Measurements from ENCODE around the gene STPG2.
A peak's percentile ranks its signal among the peaks of the same experiment; 100 is the strongest.
"Not testable (repeated sequence)": the region's sequence is repeated elsewhere in the genome, so short reads cannot be mapped to it uniquely, and the experiment has no call there.

STPG2 gene

GRCh38 chr4:97924341-97924958 lies 218.8 kb downstream of the STPG2 start:
- Mint-ChIP-seq H3K36me3 (no peaks in the 10 kb centered on the region), H3K27ac (no peak overlapping the region), H3K4me1 (no peaks in the 10 kb centered on the region), H3K4me3 (no peak overlapping the region), H3K9me3 (peaks cover 5% of the 10 kb centered on the region)
- ATAC-seq = no peak
- no peak for DNase-seq (ENCODE audit: low spot score in 2 of 2)

- ATAC-seq = no peak
- H3K36me3 Mint-ChIP-seq = no peaks in the 10 kb centered on the region
- no peak for DNase-seq (ENCODE audit: low spot score in 2 of 2)
- no peak overlapping the region for H3K27ac Mint-ChIP-seq
- H3K9me3 Mint-ChIP-seq = peaks cover 5% of the 10 kb centered on the region
- H3K4me1 Mint-ChIP-seq = no peaks in the 10 kb centered on the region
- no peak overlapping the region for H3K4me3 Mint-ChIP-seq
These were observed 220.2 kb downstream of the STPG2 start for GRCh38 chr4:97923096-97923495.

GRCh38 chr4:97917115-97917514 lies 226.2 kb downstream of the STPG2 start:
- Mint-ChIP-seq H3K9me3 (peaks cover 10% of the 10 kb centered on the region), H3K36me3 (no peaks in the 10 kb centered on the region), H3K4me3 (no peak overlapping the region), H3K27ac (no peak overlapping the region), H3K4me1 (no peaks in the 10 kb centered on the region)
- ATAC-seq (no peak), DNase-seq (ENCODE audit: low spot score in 2 of 2) (no peak)

GRCh38 chr4:97912156-97912555 lies 231.1 kb downstream of the STPG2 start:
- Mint-ChIP-seq H3K27ac (no peak overlapping the region), H3K9me3 (peaks cover 11% of the 10 kb centered on the region), H3K36me3 (no peaks in the 10 kb centered on the region), H3K4me1 (no peaks in the 10 kb centered on the region), H3K4me3 (no peak overlapping the region)
- DNase-seq (ENCODE audit: low spot score in 2 of 2) (no peak), ATAC-seq (no peak)

GRCh38 chr4:97911236-97911906 lies 231.9 kb downstream of the STPG2 start:
- DNase-seq (ENCODE audit: low spot score in 2 of 2) = no peak
- Mint-ChIP-seq H3K9me3 (peaks cover 11% of the 10 kb centered on the region), H3K4me3 (no peak overlapping the region), H3K36me3 (no peaks in the 10 kb centered on the region), H3K27ac (no peak overlapping the region), H3K4me1 (no peaks in the 10 kb centered on the region)
- ATAC-seq = no peak

GRCh38 chr4:97910005-97910404 lies 233.3 kb downstream of the STPG2 start:
- DNase-seq (ENCODE audit: low spot score in 2 of 2) (no peak), ATAC-seq (no peak)
- no peak overlapping the region for H3K4me3 Mint-ChIP-seq
- no peak overlapping the region for H3K27ac Mint-ChIP-seq
- H3K4me1 Mint-ChIP-seq = no peaks in the 10 kb centered on the region
- H3K9me3 Mint-ChIP-seq = peaks cover 8% of the 10 kb centered on the region
- no peaks in the 10 kb centered on the region for H3K36me3 Mint-ChIP-seq

GRCh38 chr4:97903436-97904189 lies 239.7 kb downstream of the STPG2 start:
- H3K27ac Mint-ChIP-seq; H3K9me3 Mint-ChIP-seq; H3K4me1 Mint-ChIP-seq; DNase-seq (ENCODE audit: low spot score in 2 of 2); ATAC-seq; H3K36me3 Mint-ChIP-seq; H3K4me3 Mint-ChIP-seq: not testable (repeated sequence)

- H3K4me1 Mint-ChIP-seq = no peaks in the 10 kb centered on the region
- no peak for ATAC-seq
- H3K9me3 Mint-ChIP-seq = peaks cover 5% of the 10 kb centered on the region
- DNase-seq (ENCODE audit: low spot score in 2 of 2) = no peak
- H3K36me3 Mint-ChIP-seq = no peaks in the 10 kb centered on the region
- H3K4me3 Mint-ChIP-seq = no peak overlapping the region
- H3K27ac Mint-ChIP-seq = no peak overlapping the region
These were observed 243.0 kb downstream of the STPG2 start for GRCh38 chr4:97900229-97900628.

GRCh38 chr4:97892592-97893266 lies 250.5 kb downstream of the STPG2 start:
- DNase-seq (ENCODE audit: low spot score in 2 of 2) = no peak
- H3K27ac Mint-ChIP-seq = no peak overlapping the region
- H3K36me3 Mint-ChIP-seq = no peaks in the 10 kb centered on the region
- no peaks in the 10 kb centered on the region for H3K4me1 Mint-ChIP-seq
- peak; percentile 11 for ATAC-seq
- peaks cover 2% of the 10 kb centered on the region for H3K9me3 Mint-ChIP-seq
- H3K4me3 Mint-ChIP-seq = no peak overlapping the region

- no peak overlapping the region for H3K27ac Mint-ChIP-seq
- no peak overlapping the region for H3K4me3 Mint-ChIP-seq
- H3K4me1 Mint-ChIP-seq = no peaks in the 10 kb centered on the region
- DNase-seq (ENCODE audit: low spot score in 2 of 2) (no peak), ATAC-seq (no peak)
- peaks cover 12% of the 10 kb centered on the region for H3K9me3 Mint-ChIP-seq
- no peaks in the 10 kb centered on the region for H3K36me3 Mint-ChIP-seq
These were observed 263.3 kb downstream of the STPG2 start for GRCh38 chr4:97879942-97880341.

- H3K4me3 Mint-ChIP-seq = no peak overlapping the region
These were observed 275.2 kb downstream of the STPG2 start for GRCh38 chr4:97868097-97868496.

GRCh38 chr4:97867557-97868091 lies 275.7 kb downstream of the STPG2 start:
- ATAC-seq (no peak), DNase-seq (ENCODE audit: low spot score in 2 of 2) (no peak)
- Mint-ChIP-seq H3K4me1 (no peaks in the 10 kb centered on the region), H3K4me3 (no peak overlapping the region), H3K9me3 (peaks cover 10% of the 10 kb centered on the region), H3K36me3 (no peaks in the 10 kb centered on the region), H3K27ac (no peak overlapping the region)

More at GRCh38 chr4:97868097-97868496, 275.2 kb downstream of the STPG2 start:
- Mint-ChIP-seq H3K9me3 (peaks cover 8% of the 10 kb centered on the region), H3K27ac (no peak overlapping the region), H3K4me1 (no peaks in the 10 kb centered on the region), H3K36me3 (no peaks in the 10 kb centered on the region)
- ATAC-seq (no peak), DNase-seq (ENCODE audit: low spot score in 2 of 2) (no peak)

GRCh38 chr4:97866821-97867556 lies 276.3 kb downstream of the STPG2 start:
- H3K9me3 Mint-ChIP-seq = peaks cover 10% of the 10 kb centered on the region
- no peak for ATAC-seq
- H3K36me3 Mint-ChIP-seq = no peaks in the 10 kb centered on the region
- no peak for DNase-seq (ENCODE audit: low spot score in 2 of 2)
- H3K4me3 Mint-ChIP-seq = no peak overlapping the region
- no peak overlapping the region for H3K27ac Mint-ChIP-seq
- no peaks in the 10 kb centered on the region for H3K4me1 Mint-ChIP-seq

- H3K36me3 Mint-ChIP-seq = no peaks in the 10 kb centered on the region
- ATAC-seq (no peak), DNase-seq (ENCODE audit: low spot score in 2 of 2) (no peak)
- no peak overlapping the region for H3K27ac Mint-ChIP-seq
- no peak overlapping the region for H3K4me3 Mint-ChIP-seq
- H3K9me3 Mint-ChIP-seq = peaks cover 3% of the 10 kb centered on the region
- H3K4me1 Mint-ChIP-seq = no peaks in the 10 kb centered on the region
These were observed 292.2 kb downstream of the STPG2 start for GRCh38 chr4:97851115-97851514.

- ATAC-seq = no peak
These were observed 297.5 kb downstream of the STPG2 start for GRCh38 chr4:97845758-97846157.

More at GRCh38 chr4:97845758-97846157, 297.5 kb downstream of the STPG2 start:
- Mint-ChIP-seq H3K4me3 (no peak overlapping the region), H3K4me1 (no peaks in the 10 kb centered on the region), H3K36me3 (no peaks in the 10 kb centered on the region), H3K9me3 (peaks cover 4% of the 10 kb centered on the region), H3K27ac (no peak overlapping the region)
- no peak for DNase-seq (ENCODE audit: low spot score in 2 of 2)

All from stimulated activated effector memory CD8-positive, alpha-beta T cell treated with anti-CD3 and anti-CD28 coated beads, Interleukin-12 subunit alpha, Interleukin-12 subunit beta, amount 100 ng/mL, for 72 hours (primary cell).